SK-N-MC (cell line): ENCODE measurements around the gene MUC7.

Experiments
- EZH2 ChIP-seq: fragments of 200-600 bp; sonication (generic); IDR thresholded peaks from one replicate; pipeline ENCODE4 v1.6.1; 2017; ENCODE audit warnings: antibody characterized with exemption
- POLR2AphosphoS5 ChIP-seq: IDR thresholded peaks from 2 replicates; pipeline ENCODE4 v1.6.1; 2012; ENCODE audit warnings: mild to moderate bottlenecking, low read depth, low read length, borderline replicate concordance

DNA sequence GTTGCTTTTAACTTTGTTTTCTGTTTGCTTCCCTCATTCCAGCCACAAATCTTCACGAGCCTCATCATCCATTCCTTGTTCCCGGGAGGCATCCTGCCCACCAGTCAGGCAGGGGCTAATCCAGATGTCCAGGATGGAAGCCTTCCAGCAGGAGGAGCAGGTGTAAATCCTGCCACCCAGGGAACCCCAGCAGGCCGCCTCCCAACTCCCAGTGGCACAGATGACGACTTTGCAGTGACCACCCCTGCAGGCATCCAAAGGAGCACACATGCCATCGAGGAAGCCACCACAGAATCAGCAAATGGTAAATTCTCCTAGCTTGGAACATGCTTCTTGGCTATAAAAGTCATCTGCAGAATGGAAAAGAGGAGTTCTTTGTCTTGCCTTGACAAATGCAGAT lies 59.0 kb downstream of the MUC7 start:
- TF ChIP-seq POLR2AphosphoS5, result no peak
- no peak for TF ChIP-seq EZH2
